ENCODE measurements around the gene SIPA1L3. TPM values are rescaled to one million over a fixed set of nuclear protein-coding genes. Genes with fewer than 3 reads are reported as not detected.
A peak's percentile ranks its signal among the peaks of the same experiment; 100 is the strongest.

The SIPA1L3 gene
- total RNA-seq, 1 experiment from 2014 or later = 125 TPM

- no peak for DNase-seq
- H3K4me3 Mint-ChIP-seq (ENCODE audit: unreplicated experiment) = no peak overlapping the region
- H3K4me3 ChIP-seq (ENCODE audit: low read depth, low read length) = no peak overlapping the region
- no peaks in the 10 kb centered on the region for H3K9me3 Mint-ChIP-seq (ENCODE audit: unreplicated experiment)
- ChIA-PET CTCF (no interaction called here), POLR2A (no interaction called here)
- H3K27me3 Mint-ChIP-seq (ENCODE audit: insufficient read depth, unreplicated experiment) = no peaks in the 10 kb centered on the region
- H3K27ac Mint-ChIP-seq (ENCODE audit: unreplicated experiment) = no peak overlapping the region
- peaks cover 61% of the 10 kb centered on the region for H3K36me3 Mint-ChIP-seq (ENCODE audit: insufficient read depth, unreplicated experiment)
- no peaks in the 10 kb centered on the region for H3K4me1 ChIP-seq
- intact Hi-C loops (cut with micrococcal nuclease; ENCODE audit: unreplicated experiment) = no loop called here
- BruUV-seq (replicated peaks) = no TSS peak
- H3K36me3 ChIP-seq (ENCODE audit: control insufficient read depth, insufficient read depth, low read length) = peaks cover 2% of the 10 kb centered on the region; the same call in 1 of the 2 replicates
- no peak for TF ChIP-seq CTCF (IDR thresholded peaks at IDR 0.05; ENCODE audit: insufficient read depth in 1 of 2, low read depth in 1 of 2, low read length in 1 of 2, severe bottlenecking in 1 of 2, unreplicated experiment in 1 of 2)
- H3K27me3 ChIP-seq (replicated peaks; ENCODE audit: control insufficient read depth, insufficient read depth, low read length) = no peaks in the 10 kb centered on the region
- no peaks in the 10 kb centered on the region for H3K9me3 ChIP-seq
- peaks cover 10% of the 10 kb centered on the region for H3K4me1 Mint-ChIP-seq (ENCODE audit: low read depth, unreplicated experiment)
Measured at GRCh38 chr19:38210458-38210987, 303.5 kb downstream of the SIPA1L3 start.

GRCh38 chr19:38211151-38211591, 304.2 kb downstream of the SIPA1L3 start:
- Mint-ChIP-seq H3K4me1 (ENCODE audit: low read depth, unreplicated experiment) (peaks cover 10% of the 10 kb centered on the region), H3K27ac (ENCODE audit: unreplicated experiment) (no peak overlapping the region), H3K9me3 (ENCODE audit: unreplicated experiment) (no peaks in the 10 kb centered on the region), H3K36me3 (ENCODE audit: insufficient read depth, unreplicated experiment) (peaks cover 60% of the 10 kb centered on the region), H3K4me3 (ENCODE audit: unreplicated experiment) (no peak overlapping the region), H3K27me3 (ENCODE audit: insufficient read depth, unreplicated experiment) (no peaks in the 10 kb centered on the region)
- no peaks in the 10 kb centered on the region for H3K36me3 ChIP-seq (ENCODE audit: control insufficient read depth, insufficient read depth, low read length)
- H3K4me3 ChIP-seq (ENCODE audit: low read depth, low read length) = no peak overlapping the region
- H3K4me1 ChIP-seq = no peaks in the 10 kb centered on the region
- ChIA-PET POLR2A (no interaction called here), CTCF (no interaction called here)
- H3K27me3 ChIP-seq (replicated peaks; ENCODE audit: control insufficient read depth, insufficient read depth, low read length) = no peaks in the 10 kb centered on the region
- H3K9me3 ChIP-seq = no peaks in the 10 kb centered on the region
- peak in 1 of 2 experiments; percentile 20 for TF ChIP-seq CTCF (IDR thresholded peaks at IDR 0.05; ENCODE audit: insufficient read depth in 1 of 2, low read depth in 1 of 2, low read length in 1 of 2, severe bottlenecking in 1 of 2, unreplicated experiment in 1 of 2)
- intact Hi-C loops (cut with micrococcal nuclease; ENCODE audit: unreplicated experiment) = no loop called here
- BruUV-seq (replicated peaks) = no TSS peak
- DNase-seq = no peak

- intact Hi-C loops (cut with micrococcal nuclease; ENCODE audit: unreplicated experiment) = no loop called here
- Histone ChIP-seq H3K36me3 (ENCODE audit: control insufficient read depth, insufficient read depth, low read length) (no peaks in the 10 kb centered on the region), H3K4me3 (ENCODE audit: low read depth, low read length) (no peak overlapping the region), H3K27me3 (replicated peaks; ENCODE audit: control insufficient read depth, insufficient read depth, low read length) (no peaks in the 10 kb centered on the region), H3K4me1 (no peaks in the 10 kb centered on the region), H3K9me3 (no peaks in the 10 kb centered on the region)
- BruUV-seq (replicated peaks) = no TSS peak
- Mint-ChIP-seq H3K4me3 (ENCODE audit: unreplicated experiment) (no peak overlapping the region), H3K9me3 (ENCODE audit: unreplicated experiment) (no peaks in the 10 kb centered on the region), H3K27ac (ENCODE audit: unreplicated experiment) (no peak overlapping the region), H3K4me1 (ENCODE audit: low read depth, unreplicated experiment) (peaks cover 10% of the 10 kb centered on the region), H3K36me3 (ENCODE audit: insufficient read depth, unreplicated experiment) (peaks cover 56% of the 10 kb centered on the region), H3K27me3 (ENCODE audit: insufficient read depth, unreplicated experiment) (no peaks in the 10 kb centered on the region)
- no peak for DNase-seq
- CTCF ChIA-PET = no interaction called here
- no peak for TF ChIP-seq CTCF (IDR thresholded peaks at IDR 0.05; ENCODE audit: insufficient read depth in 1 of 2, low read depth in 1 of 2, low read length in 1 of 2, severe bottlenecking in 1 of 2, unreplicated experiment in 1 of 2)
- POLR2A ChIA-PET = no interaction called here
Measured at GRCh38 chr19:38211766-38212165, 304.8 kb downstream of the SIPA1L3 start.
